Heart left ventricle (tissue), 16 donors: Measurements from ENCODE around the gene SRPK2. TPM values are rescaled to one million over a fixed set of nuclear protein-coding genes. Genes with fewer than 3 reads are reported as not detected.

ENCODE experiments used
- ATAC-seq, 4 donors: fragments of 200-7000 bp; cut with Tn5 transposase; one replicate each; pipeline ENCODE4 v1.9.1; 2020 to 2022; ENCODE audit warnings: moderate library complexity in 4 of 4, mild to moderate bottlenecking in 3 of 4, moderate number of reproducible peaks in 1 of 4
- DNase-seq, 5 donors: peaks; one replicate each; pipeline ENCODE4 v3.0.0-alpha.2; 2020
- H3K27ac ChIP-seq, 12 donors: fragments of 200-600 bp; sonication (generic) in 4 of 12; one replicate each; pipeline versions ENCODE4 v1.5.0 to v1.8.0; 2016 to 2022; ENCODE audit warnings: mild to moderate bottlenecking in 2 of 12
- H3K27me3 ChIP-seq, 9 donors: fragments of 200-600 bp; sonication (generic) in 2 of 9; one replicate each; pipeline versions ENCODE4 v1.5.1 to v1.8.0; 2016 to 2022; ENCODE audit warnings: mild to moderate bottlenecking in 3 of 9
- H3K36me3 ChIP-seq, 9 donors: fragments of 200-600 bp; sonication (generic) in 2 of 9; one replicate each; pipeline versions ENCODE4 v1.5.0 to v1.8.0; 2018 to 2022; ENCODE audit warnings: mild to moderate bottlenecking in 2 of 9
- H3K4me1 ChIP-seq, 12 donors: fragments of 200-600 bp; sonication (generic) in 4 of 12; one replicate each; pipeline versions ENCODE4 v1.5.0 to v1.8.0; 2016 to 2022; ENCODE audit warnings: mild to moderate bottlenecking in 3 of 12
- H3K4me3 ChIP-seq, 12 donors: fragments of 200-600 bp; sonication (generic) in 4 of 12; one replicate each; pipeline versions ENCODE4 v1.5.0 to v1.8.0; 2017 to 2022; ENCODE audit warnings: mild to moderate bottlenecking in 9 of 12, moderate library complexity in 4 of 12
- H3K9me3 ChIP-seq, 12 donors: fragments of 200-600 bp; sonication (generic) in 4 of 12; one replicate each; pipeline versions ENCODE4 v1.5.0 to v1.8.0; 2016 to 2022; ENCODE audit warnings: mild to moderate bottlenecking in 1 of 12
- POLR2A ChIP-seq, 2 donors: fragments of 450-650 bp; IDR thresholded peaks; one replicate each; pipeline ENCODE4 v1.6.1; 2017; ENCODE audit warnings: antibody characterized with exemption in 2 of 2, mild to moderate bottlenecking in 2 of 2, moderate library complexity in 2 of 2
- WGBS, 4 donors: extraction: QIAGEN DNeasy Blood & Tissue Kit in 2 of 4; methylation state at CpG; one replicate each; pipeline versions ENCODE4 v1.1.5 to v1.1.7; 2013 to 2018; 5-methylcytosine and 5-hydroxymethylcytosine counted together
- intact Hi-C, 10 donors: fragments of 100-400 bp; cut with DNase I; formaldehyde crosslinking; loops; one replicate each; pipeline versions ENCODE4 v1.11.1 to v1.14.2; 2022
- polyA plus RNA-seq, 2 donors: library from polyadenylated mRNA; stranded (reverse); fragments of 200-250 nt; gene quantifications; one replicate each; pipeline ENCODE4 v1.2.3, GENCODE V29; 2013
- total RNA-seq, 9 donors: library from RNA; depleted of rRNA in 2 of 9; stranded (reverse); fragments of >200 nt in 2 of 9; fragmentation: NEBNext Ultra II Directional in 3 of 9; extraction: Animal tissue kit (Norgen Biotek cat#: 25700) in 3 of 9; gene quantifications; one replicate each; pipeline versions ENCODE4 v1.1.0 to v1.2.4, GENCODE V29; 2016 to 2023
- TF ChIP-seq, protein P1 (sequence below), 12 donors: fragments of 200-600 bp; sonication (generic) in 4 of 12; IDR thresholded peaks; one replicate each; pipeline versions ENCODE4 v1.5.0 to v1.8.0; 2018 to 2022; ENCODE audit warnings: antibody characterized with exemption in 12 of 12, mild to moderate bottlenecking in 5 of 12
- donor health status: ischemic (EF 13 %, LVEDD 7.1; RV severe dilation, severe dysfunction).
- donor health status: healthy with polysubstance abuse.
- donor health status: DM: no; HTN: yes; CAD: no.
- donor health status: DM: no; HTN: no; CAD: no.
- donor health status: ischemic (EF 25% LVEDD 6.9; RV normal size, moderate dysfunction).
- donor health status: ischemic (EF 25% LVEDD 5.7; RV mildly dilated, moderate dysfunction).
- donor health status: healthy.
- donor health status: DM: yes; HTN: yes; CAD: no.
- donor health status: ischemic (EF 35%, LVEDD 5.7; RV mildly dilated, moderate dysfunction).
- donor health status: nonischemic (EF 11% LVEDD 7.7; RV severe dilation, severe dysfunction).
- donor health status: DM: yes; HTN: yes; CAD: no.
- donor health status: PGD.
- donor health status: ischemic (EF 29% LVEDD 5.4; RV normal size, mild dysfunction).
- donor health status: nonischemic (EF 23%, LVEDD 6.1; RV moderate dilation, normal function).

Gene SRPK2
- total and polyA plus RNA-seq, 11 donors, result 8.6 to 42.4 (median 33.5) TPM

DNA sequence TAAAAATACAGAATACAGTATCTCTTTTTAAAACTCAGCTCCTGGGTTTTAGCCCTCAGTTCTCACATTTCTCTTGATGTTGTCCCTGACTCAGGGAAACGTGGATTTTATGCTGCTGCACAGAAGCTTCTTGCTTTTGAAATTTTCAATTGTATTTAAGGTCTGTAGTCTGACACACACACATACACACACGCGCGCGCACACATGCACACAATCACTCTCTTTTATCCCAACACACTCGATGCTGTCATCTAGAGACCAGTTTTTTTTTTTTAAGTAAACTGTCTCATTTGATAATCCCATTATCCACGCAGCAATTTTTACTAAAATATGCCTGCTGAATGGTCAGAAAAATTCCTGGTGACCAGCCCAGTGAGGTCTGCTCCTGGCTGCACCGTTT is 266.1 kb downstream of the SRPK2 start:
- peaks cover 0 to 45% (median 26%) of the 10 kb centered on the region in 9 donors for H3K36me3 ChIP-seq
- no peak overlapping the region for H3K27ac ChIP-seq
- H3K4me1 ChIP-seq, result peaks cover 0 to 5% (median 0%) of the 10 kb centered on the region in 12 donors
- DNase-seq, result no peak
- ATAC-seq, result no peak
- no peaks in the 10 kb centered on the region for H3K9me3 ChIP-seq
- H3K27me3 ChIP-seq, result no peaks in the 10 kb centered on the region
- intact Hi-C loops, result no loop called here
- no peak overlapping the region for H3K4me3 ChIP-seq
- 81 to 84% (median 83%) methylated on average over 8 of the region's 8 CpGs for WGBS, 4 donors
- no peak for TF ChIP-seq POLR2A (IDR thresholded peaks at IDR 0.05)
- TF ChIP-seq, protein P1, sequence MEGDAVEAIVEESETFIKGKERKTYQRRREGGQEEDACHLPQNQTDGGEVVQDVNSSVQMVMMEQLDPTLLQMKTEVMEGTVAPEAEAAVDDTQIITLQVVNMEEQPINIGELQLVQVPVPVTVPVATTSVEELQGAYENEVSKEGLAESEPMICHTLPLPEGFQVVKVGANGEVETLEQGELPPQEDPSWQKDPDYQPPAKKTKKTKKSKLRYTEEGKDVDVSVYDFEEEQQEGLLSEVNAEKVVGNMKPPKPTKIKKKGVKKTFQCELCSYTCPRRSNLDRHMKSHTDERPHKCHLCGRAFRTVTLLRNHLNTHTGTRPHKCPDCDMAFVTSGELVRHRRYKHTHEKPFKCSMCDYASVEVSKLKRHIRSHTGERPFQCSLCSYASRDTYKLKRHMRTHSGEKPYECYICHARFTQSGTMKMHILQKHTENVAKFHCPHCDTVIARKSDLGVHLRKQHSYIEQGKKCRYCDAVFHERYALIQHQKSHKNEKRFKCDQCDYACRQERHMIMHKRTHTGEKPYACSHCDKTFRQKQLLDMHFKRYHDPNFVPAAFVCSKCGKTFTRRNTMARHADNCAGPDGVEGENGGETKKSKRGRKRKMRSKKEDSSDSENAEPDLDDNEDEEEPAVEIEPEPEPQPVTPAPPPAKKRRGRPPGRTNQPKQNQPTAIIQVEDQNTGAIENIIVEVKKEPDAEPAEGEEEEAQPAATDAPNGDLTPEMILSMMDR (IDR thresholded peaks at IDR 0.05), result no peak

DNA sequence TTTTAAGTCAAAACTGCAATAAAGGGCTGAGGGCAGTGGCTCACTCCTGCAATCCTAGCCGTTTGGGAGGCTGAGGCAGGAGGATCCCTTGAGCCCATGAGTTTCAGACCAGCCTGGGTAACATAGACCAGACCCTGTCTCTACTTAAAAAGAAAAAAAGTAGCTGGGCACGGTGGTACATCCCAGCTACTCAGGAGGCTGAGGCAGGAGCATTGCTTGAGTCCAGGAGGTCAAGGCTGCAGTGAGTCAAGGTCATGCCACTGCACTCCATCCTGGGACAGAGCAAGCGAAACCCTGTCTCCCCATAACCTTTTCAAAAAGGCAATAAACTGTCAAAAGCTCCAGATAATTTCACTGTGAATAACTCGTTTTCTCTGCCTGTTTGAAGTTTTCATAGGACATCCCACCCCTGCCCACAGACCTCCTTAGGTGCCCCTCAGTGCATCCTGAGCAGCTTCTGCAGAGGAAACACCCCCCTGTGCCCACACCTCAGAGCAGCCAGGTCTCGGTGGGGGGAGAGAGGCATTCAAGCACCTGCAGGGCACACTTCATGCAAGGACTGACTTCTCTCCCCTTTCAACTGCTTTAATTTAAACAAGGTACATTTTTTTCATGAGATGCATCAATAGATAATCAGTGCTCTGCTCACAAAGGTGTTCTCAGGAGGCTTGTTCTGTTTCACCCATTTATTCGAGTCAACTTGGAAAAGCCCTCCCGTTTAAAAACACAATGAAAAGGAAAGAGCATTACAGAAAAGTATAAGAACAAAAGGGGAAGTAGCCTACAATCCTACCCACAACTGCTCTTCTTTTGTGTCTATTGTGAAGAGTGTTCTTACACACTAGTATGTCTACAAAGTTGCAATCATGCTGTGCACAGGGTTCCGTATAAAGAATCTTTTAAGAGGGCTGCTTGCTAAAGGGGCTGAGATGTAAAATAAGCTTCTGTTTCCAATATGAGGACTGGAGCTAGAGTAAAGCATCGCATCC is 269.8 kb downstream of the SRPK2 start:
- ATAC-seq (no peak), DNase-seq (no peak)
- intact Hi-C loops, result loop anchor here in 1 of 10 donors (10.0 kb wide), 1 partner anchor 134 kb away; no protein-coding TSS in a partner anchor
- TF ChIP-seq POLR2A (IDR thresholded peaks at IDR 0.05), result no peak
- TF ChIP-seq, protein P1 (IDR thresholded peaks at IDR 0.05), result no peak
- H3K4me3 ChIP-seq, result no peak overlapping the region
- H3K4me1 ChIP-seq, result no peaks in the 10 kb centered on the region
- H3K9me3 ChIP-seq, result no peaks in the 10 kb centered on the region
- no peaks in the 10 kb centered on the region for H3K27me3 ChIP-seq
- WGBS, 4 donors, result 81 to 90% (median 87%) methylated on average over 8 to 9 of the region's 9 CpGs
- H3K27ac ChIP-seq, result no peak overlapping the region
- peaks cover 0 to 55% (median 46%) of the 10 kb centered on the region in 9 donors for H3K36me3 ChIP-seq

DNA sequence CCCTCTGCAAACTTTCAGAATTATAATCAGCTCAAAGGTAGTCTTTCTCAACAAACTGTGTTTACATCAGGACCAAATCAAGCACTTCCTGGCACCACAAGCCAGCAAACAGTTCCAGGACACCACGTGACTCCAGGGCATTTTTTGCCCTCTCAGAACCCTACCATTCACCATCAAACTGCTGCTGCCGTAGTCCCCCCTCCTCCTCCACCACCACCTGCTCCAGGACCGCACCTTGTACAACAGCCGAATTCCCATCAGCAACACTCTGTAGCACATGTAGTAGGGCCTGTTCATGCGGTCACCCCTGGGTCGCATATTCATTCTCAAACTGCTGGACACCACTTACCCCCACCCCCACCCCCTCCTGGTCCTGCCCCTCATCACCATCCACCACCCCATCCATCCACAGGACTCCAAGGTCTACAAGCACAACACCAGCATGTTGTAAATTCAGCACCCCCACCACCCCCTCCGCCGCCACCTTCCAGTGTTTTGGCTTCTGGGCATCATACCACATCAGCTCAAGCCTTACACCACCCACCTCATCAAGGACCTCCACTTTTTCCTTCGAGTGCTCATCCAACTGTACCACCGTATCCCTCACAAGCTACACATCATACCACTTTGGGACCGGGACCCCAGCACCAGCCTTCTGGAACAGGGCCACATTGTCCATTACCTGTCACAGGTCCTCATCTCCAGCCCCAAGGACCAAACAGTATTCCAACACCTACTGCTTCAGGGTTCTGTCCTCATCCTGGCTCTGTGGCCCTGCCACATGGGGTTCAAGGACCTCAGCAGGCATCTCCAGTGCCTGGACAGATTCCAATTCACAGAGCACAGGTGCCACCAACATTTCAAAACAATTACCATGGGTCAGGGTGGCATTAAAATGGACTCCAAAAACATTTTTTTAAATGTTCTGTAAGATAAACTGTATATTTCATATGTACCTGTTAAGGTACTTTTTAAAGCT is 276.0 kb downstream of the SRPK2 start:
- intact Hi-C loops, result loop anchor here in 1 of 10 donors (10.0 kb wide), 1 partner anchor 128 kb away; no protein-coding TSS in a partner anchor
- Histone ChIP-seq H3K27ac (peak overlapping the region in 1 of 12 donors; percentile 20), H3K27me3 (no peaks in the 10 kb centered on the region), H3K36me3 (peaks cover 0 to 100% (median 93%) of the 10 kb centered on the region in 9 donors), H3K4me3 (no peak overlapping the region), H3K9me3 (no peaks in the 10 kb centered on the region), H3K4me1 (no peaks in the 10 kb centered on the region)
- TF ChIP-seq, protein P1 (IDR thresholded peaks at IDR 0.05), result no peak
- TF ChIP-seq POLR2A (IDR thresholded peaks at IDR 0.05), result no peak
- DNase-seq, result no peak
- WGBS, 4 donors, result 85 to 90% (median 86%) methylated on average over 11 of the region's 11 CpGs
- peak in 3 of 4 donors; percentile 23 to 51 (median 31) for ATAC-seq
